Astrocyte (in vitro differentiated cells and primary cell): ENCODE measurements around the gene MTMR4.

Experiments used
- EZH2 ChIP-seq: IDR thresholded peaks from 2 replicates; pipeline ENCODE4 v1.6.1; 2012; ENCODE audit warnings: mild to moderate bottlenecking, low read length, inconsistent platforms; ENCODE audit not compliant: insufficient read depth
- TF ChIP-seq, protein P1 (sequence below): IDR thresholded peaks from 2 replicates; pipeline ENCODE4 v1.5.1; 2011; ENCODE audit warnings: low read depth, mild to moderate bottlenecking, inconsistent platforms, low read length, moderate library complexity; ENCODE audit not compliant: insufficient read depth

DNA sequence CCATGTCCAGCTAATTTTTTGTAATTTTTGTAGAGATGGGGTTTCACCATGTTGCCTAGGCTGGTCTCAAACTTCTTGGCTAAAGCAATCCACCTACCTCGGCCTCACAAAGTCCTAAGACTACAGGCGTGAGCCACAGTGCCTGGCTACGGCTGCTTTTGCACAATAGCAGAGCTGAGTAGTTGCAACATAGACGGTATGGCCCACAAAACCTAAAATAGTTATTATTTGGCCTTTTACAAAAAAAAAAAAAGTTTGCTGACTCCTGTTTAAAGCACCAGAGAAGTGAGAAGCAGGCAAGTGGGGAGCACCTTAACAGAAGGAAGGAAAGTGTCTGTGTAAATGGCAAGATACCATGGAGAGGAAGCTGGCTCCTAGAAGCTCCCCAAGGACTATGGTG is 20.9 kb downstream of the MTMR4 start:
- TF ChIP-seq, protein P1, sequence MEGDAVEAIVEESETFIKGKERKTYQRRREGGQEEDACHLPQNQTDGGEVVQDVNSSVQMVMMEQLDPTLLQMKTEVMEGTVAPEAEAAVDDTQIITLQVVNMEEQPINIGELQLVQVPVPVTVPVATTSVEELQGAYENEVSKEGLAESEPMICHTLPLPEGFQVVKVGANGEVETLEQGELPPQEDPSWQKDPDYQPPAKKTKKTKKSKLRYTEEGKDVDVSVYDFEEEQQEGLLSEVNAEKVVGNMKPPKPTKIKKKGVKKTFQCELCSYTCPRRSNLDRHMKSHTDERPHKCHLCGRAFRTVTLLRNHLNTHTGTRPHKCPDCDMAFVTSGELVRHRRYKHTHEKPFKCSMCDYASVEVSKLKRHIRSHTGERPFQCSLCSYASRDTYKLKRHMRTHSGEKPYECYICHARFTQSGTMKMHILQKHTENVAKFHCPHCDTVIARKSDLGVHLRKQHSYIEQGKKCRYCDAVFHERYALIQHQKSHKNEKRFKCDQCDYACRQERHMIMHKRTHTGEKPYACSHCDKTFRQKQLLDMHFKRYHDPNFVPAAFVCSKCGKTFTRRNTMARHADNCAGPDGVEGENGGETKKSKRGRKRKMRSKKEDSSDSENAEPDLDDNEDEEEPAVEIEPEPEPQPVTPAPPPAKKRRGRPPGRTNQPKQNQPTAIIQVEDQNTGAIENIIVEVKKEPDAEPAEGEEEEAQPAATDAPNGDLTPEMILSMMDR: no peak
- no peak for TF ChIP-seq EZH2
